Measurements from ENCODE around the gene VWF.
A peak's percentile ranks its signal among the peaks of the same experiment; 100 is the strongest.
"Not testable (repeated sequence)": the region's sequence is repeated elsewhere in the genome, so short reads cannot be mapped to it uniquely, and the experiment has no call there.

The VWF gene

GRCh38 chr12:6143303-6143675 lies 18.8 kb upstream of the VWF start:
- DNase-seq, result no peak

DNA sequence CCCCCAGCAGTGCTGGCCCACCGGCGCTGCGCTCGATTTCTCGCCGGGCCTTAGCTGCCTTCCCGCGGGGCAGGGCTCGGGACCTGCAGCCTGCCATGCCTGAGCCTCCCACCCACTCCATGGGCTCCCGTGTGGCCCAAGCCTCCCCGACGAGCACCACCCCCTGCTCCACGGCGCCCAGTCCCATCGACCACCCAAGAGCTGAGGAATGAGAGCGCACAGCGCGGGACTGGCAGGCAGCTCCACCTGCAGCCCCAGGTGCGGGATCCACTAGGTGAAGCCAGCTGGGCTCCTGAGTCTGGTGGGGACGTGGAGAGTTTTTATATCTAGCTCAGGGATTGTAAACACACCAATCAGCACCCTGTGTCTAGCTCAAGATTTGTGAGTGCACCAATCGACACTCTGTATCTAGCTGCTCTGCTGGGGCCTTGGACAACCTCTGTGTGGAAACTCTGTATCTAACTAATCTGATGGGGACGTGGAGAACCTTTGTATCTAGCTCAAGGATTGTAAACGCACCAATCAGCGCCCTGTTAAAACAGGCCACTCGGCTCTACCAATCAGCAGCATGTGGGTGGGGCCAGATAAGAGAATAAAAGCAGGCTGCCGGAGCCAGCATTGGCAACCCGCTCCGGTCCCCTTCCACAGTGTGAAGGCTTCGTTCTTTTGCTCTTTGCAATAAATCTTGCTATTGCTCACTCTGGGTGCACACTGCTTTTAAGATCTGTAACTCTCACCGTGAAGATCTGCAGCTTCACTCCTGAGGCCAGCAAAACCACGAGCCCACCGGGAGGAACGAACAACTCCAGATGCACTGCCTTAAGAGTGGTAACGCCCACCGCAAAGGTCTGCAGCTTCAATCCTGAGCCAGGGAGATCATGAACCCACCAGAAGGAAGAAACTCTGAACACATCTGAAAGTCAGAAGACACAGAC lies 18.2 kb upstream of the VWF start:
- DNase-seq, result not testable (repeated sequence)

GRCh38 chr12:6141731-6142367 lies 17.4 kb upstream of the VWF start:
- not testable (repeated sequence) for DNase-seq

- DNase-seq, result peak; percentile 15 to 94
Observed at GRCh38 chr12:6140651-6141447, 16.4 kb upstream of the VWF start.

GRCh38 chr12:6135071-6135470 lies 10.6 kb upstream of the VWF start:
- no peak for DNase-seq

GRCh38 chr12:6133642-6134041 lies 9.2 kb upstream of the VWF start:
- no peak for DNase-seq

GRCh38 chr12:6132496-6132895 lies 8.0 kb upstream of the VWF start:
- DNase-seq, result no peak

DNA sequence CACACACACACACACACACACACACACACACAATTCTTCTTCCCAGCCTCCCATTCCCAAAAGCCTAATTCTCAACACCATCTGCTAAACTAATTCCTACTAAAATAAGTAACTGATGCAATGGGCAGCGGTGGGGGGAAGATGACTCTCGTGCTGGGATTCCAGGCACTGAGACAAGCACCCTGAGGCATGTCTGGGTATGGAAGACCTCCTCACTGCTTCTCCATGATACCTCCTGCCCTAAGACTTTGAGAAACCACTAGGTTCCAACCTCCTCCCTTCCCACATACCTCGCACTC lies 789 bp upstream of the VWF start:
- DNase-seq, result no peak

GRCh38 chr12:6123258-6123657 lies 1.2 kb downstream of the VWF start:
- DNase-seq, result no peak

- DNase-seq, result no peak
Observed at GRCh38 chr12:6122201-6122600, 2.3 kb downstream of the VWF start.

DNA sequence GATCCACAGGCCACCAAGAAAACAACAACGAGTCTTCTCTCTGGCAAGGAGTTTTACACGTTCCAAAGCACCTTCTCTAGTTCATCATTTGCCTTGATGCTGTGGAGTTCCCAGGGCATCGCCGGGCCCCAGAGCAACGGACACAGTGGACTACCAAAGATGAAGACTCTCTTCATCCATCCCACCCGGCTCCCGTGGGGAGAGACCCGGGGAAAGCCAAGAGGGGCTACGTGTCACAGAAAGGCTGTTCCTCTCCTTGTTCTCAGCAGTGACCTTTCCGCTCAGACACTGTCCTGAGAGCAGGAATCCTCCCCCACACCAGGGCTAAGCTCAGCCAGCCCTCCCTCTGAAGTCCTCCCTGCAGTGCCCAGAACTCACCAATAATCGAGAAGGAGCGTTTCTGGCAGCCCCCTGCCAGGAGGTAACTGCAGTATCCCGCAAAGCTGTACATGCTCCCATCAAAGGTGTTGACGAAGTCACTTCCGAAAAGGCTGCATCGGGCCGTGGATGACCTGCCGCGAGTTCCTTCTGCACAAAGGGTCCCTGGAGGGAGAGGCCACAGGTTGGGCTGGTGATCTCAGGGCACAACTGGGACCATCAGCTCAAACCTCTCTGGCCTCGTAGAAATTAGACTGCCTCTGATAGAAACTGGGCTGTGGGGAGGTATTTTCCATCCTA lies 3.5 kb downstream of the VWF start:
- no peak for DNase-seq

GRCh38 chr12:6118891-6119568 lies 5.4 kb downstream of the VWF start:
- DNase-seq, result no peak

DNA sequence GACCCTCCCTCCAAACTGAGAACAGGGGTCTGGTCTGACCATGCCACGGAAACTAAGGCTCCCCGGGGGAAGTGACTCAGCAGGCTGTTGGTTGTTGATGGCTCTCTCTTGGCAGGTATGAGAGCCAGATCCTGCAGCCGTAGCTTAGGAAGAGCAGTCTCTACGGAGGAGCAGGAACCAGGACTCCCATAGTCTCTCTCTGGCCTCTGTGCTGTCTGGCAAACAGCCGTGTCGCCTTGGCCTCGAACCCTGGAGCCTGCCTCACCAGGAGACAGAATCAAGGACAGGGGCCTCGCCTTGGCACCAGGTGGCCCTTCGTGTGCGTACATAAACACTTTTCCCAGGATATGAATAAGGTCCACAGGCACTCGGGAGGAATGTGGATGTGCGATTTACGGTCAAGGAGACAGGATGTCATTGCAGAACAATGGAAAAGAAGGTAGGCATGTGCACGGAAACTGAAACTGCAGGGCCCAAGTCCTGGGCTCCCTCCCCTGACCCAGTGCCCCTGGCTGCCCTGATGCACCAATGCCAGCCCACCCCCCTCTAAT lies 7.9 kb downstream of the VWF start:
- DNase-seq, result no peak

- no peak for DNase-seq
Observed at GRCh38 chr12:6115389-6115788, 9.1 kb downstream of the VWF start.

- DNase-seq, result no peak
Observed at GRCh38 chr12:6114476-6114870, 10.0 kb downstream of the VWF start.

DNA sequence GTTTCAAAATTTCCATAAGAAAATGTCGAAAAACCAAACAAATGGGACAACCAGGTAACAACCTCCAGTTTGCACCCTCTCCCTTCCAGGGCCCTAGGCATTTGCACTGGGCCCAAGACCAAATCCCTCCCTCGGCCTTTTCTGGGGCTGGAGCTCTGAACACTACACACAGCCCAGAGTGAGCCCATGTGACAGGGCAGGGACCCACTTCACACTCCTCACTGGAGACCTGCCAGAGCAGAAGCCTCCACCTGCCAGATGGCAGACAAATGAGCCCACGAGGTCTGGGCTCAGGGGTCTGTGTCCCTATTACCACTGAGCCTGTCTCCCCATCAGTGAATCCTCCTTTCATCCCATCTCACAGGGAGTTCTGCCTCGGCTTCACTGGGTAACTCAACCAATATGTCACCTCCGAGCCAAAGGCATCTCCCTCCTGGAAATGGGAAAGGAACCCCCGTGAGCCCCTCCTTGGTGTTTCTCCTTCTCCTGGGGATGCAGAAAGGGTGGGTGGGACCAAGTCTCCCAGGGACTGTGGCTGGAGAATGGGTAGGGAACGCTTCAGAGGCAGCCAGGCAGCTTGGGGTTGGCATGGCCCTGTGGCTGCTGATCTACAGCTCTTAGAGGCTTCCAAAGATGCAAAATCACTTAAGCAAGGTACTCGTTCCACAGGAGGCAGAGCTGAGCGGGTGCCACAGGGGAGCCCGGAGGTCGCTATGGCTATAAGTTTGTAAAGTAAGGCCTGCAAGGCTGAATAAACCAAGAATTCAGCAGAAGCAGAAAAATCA lies 10.6 kb downstream of the VWF start:
- no peak for DNase-seq

- peak in 1 of 2 donors; percentile 72 for DNase-seq
Observed at GRCh38 chr12:6112004-6112403, 12.5 kb downstream of the VWF start.

DNA sequence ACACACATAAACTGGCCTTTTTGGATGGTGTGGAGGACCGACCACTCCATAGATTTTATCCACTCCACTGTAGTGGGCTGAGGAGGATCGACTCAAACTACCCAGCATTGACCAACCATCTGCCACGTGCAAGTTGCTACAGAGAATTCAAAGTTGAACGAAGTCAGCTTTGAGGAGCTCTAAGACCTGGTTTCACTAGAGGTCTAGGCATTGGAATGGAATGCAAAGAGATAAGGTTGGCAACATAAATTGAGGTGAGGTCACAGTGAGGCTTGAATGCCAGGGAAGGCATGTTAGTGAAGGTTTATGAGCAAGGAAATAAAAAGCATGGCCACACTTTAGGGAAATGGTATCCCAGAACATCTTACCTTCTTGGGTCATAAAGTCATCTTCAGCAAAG lies 14.5 kb downstream of the VWF start:
- no peak for DNase-seq

DNA sequence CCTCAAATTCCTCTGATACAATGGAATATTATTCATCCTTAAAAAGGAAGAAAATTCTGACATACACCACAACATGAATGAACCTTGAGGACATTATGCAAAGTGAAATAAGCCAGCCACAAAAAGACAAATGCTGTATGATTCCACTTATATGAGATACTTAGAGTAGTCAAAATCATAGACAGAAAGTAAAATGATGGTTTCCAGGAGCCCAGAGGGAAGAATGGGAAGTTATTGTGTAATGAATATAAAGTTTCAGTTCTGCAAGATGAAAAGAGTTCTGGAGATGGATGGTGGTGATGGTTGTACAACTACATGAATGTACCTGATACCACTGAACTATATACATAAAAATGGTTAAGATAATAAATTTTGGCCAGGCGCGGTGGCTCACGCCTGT lies 18.3 kb downstream of the VWF start:
- no peak for DNase-seq

- no peak for DNase-seq
Observed at GRCh38 chr12:6104842-6105241, 19.6 kb downstream of the VWF start.

GRCh38 chr12:6104027-6104426 lies 20.4 kb downstream of the VWF start:
- peak in 1 of 2 donors; percentile 93 for DNase-seq

All from bone marrow (tissue), 2 donors.